HG03045 (cell line): ENCODE measurements around the gene TRAK1.
"Not testable (repeated sequence)": the region's sequence is repeated elsewhere in the genome, so short reads cannot be mapped to it uniquely, and the experiment has no call there.

Experiments used
- ATAC-seq: cut with Tn5 transposase; IDR thresholded peaks from one replicate; pipeline ENCODE4 v1.9.1; 2021; ENCODE audit warnings: mild to moderate bottlenecking, moderate library complexity; ENCODE audit not compliant: unreplicated experiment

The TRAK1 gene

GRCh38 chr3:42096796-42097565 is 5.8 kb downstream of the TRAK1 start:
- ATAC-seq = no peak

- ATAC-seq = no peak
Measured at GRCh38 chr3:42097566-42097946, 6.4 kb downstream of the TRAK1 start.

- no peak for ATAC-seq
Measured at GRCh38 chr3:42098171-42098570, 7.0 kb downstream of the TRAK1 start.

- ATAC-seq = no peak
Measured at GRCh38 chr3:42099020-42099765, 8.0 kb downstream of the TRAK1 start.

GRCh38 chr3:42101048-42101447 is 9.9 kb downstream of the TRAK1 start:
- ATAC-seq = no peak

GRCh38 chr3:42101481-42101880 is 10.3 kb downstream of the TRAK1 start:
- ATAC-seq = no peak

GRCh38 chr3:42102571-42102970 is 11.4 kb downstream of the TRAK1 start:
- ATAC-seq = no peak

GRCh38 chr3:42103921-42104665 is 12.9 kb downstream of the TRAK1 start:
- ATAC-seq = not testable (repeated sequence)

- ATAC-seq = not testable (repeated sequence)
Measured at GRCh38 chr3:42105994-42106393, 14.8 kb downstream of the TRAK1 start.

GRCh38 chr3:42106646-42107045 is 15.5 kb downstream of the TRAK1 start:
- no peak for ATAC-seq

GRCh38 chr3:42110631-42111030 is 19.5 kb downstream of the TRAK1 start:
- ATAC-seq = no peak

- no peak for ATAC-seq
Measured at GRCh38 chr3:42114130-42114725, 23.1 kb downstream of the TRAK1 start.

GRCh38 chr3:42115215-42115614 is 24.1 kb downstream of the TRAK1 start:
- no peak for ATAC-seq

GRCh38 chr3:42115946-42116345 is 24.8 kb downstream of the TRAK1 start:
- ATAC-seq = no peak

- ATAC-seq = no peak
Measured at GRCh38 chr3:42116466-42116865, 25.3 kb downstream of the TRAK1 start.

- no peak for ATAC-seq
Measured at GRCh38 chr3:42117175-42118008, 26.2 kb downstream of the TRAK1 start.

GRCh38 chr3:42118762-42119361 is 27.7 kb downstream of the TRAK1 start:
- peak; percentile 79 for ATAC-seq

- ATAC-seq = no peak
Measured at GRCh38 chr3:42119561-42120355, 28.6 kb downstream of the TRAK1 start.

- no peak for ATAC-seq
Measured at GRCh38 chr3:42120866-42121265, 29.7 kb downstream of the TRAK1 start.
